ENCODE measurements around the gene GNS.
"Not testable (repeated sequence)": the region's sequence is repeated elsewhere in the genome, so short reads cannot be mapped to it uniquely, and the experiment has no call there.

GNS gene

GRCh38 chr12:64694130-64695040 is 64.8 kb downstream of the GNS start:
- no peak for TF ChIP-seq CTCF (IDR thresholded peaks at IDR 0.05; ENCODE audit: low read depth, low read length, missing control alignments)
- H3K4me3 ChIP-seq (ENCODE audit: low read depth, low read length), result no peak overlapping the region
- no peak for DNase-seq (ENCODE audit: low read depth)

DNA sequence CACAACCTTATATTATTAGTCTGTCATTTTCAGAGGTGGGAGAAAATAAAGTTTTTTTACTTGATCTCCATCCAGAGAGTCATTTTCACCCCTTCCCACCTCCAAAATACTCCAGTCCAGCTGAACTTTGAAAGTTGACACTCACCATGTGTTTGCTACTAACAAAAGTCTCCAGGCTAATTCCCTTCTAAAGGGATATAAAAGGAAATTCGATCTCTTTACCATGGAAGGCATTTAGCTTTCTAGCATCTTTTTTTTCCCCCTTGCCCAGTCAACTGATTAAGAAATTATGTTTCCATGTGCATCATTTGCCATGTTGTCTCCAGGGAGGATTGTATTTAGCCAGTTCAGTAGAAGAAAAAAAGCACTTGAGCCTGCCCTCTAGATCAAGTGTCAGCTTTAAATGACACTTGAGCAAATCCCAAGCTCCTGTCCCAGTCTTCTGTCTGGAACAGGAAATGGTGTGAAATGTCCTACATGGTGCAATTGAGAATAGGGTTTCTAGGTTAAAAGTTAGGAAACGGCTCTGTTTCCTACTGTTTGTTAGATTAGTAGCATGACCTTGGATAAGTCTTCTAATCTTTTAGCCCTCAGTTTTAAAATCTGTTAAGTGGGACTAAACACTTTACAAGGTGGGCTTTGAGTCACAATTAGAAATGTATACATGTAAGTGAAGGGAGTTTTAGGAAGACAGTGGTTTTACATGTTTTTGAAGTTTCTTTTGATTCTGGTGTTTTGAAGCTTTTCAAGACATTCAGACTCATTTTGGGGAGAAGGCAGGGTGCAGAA is 67.2 kb downstream of the GNS start:
- DNase-seq (ENCODE audit: low read depth), result no peak
- TF ChIP-seq CTCF (IDR thresholded peaks at IDR 0.05; ENCODE audit: low read depth, low read length, missing control alignments), result no peak
- no peak overlapping the region for H3K4me3 ChIP-seq (ENCODE audit: low read depth, low read length)

GRCh38 chr12:64691227-64691794 is 67.9 kb downstream of the GNS start:
- TF ChIP-seq CTCF (IDR thresholded peaks at IDR 0.05; ENCODE audit: low read depth, low read length, missing control alignments), result no peak
- H3K4me3 ChIP-seq (ENCODE audit: low read depth, low read length), result no peak overlapping the region
- DNase-seq (ENCODE audit: low read depth), result no peak

DNA sequence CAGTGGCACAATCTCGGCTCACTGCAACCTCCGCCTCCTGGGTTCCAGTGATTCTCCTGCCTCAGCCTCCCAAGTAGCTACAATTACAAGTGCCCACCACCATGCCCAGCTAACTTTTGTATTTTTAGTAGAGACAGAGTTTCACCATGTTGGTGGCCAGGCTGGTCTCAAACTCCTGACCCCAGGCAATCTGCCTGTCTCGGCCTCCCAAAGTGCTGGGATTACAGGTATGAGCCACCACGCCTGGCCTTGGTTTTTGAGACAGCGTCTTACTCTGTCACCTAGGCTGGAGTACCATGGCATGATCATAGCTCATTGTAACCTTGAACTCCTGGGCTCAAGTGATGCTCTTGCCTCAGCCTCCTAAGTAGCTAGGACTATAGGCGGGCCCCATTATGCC is 69.0 kb downstream of the GNS start:
- not testable (repeated sequence) for DNase-seq (ENCODE audit: low read depth); H3K4me3 ChIP-seq (ENCODE audit: low read depth, low read length)

- no peak for TF ChIP-seq CTCF (IDR thresholded peaks at IDR 0.05; ENCODE audit: low read depth, low read length, missing control alignments)
- no peak overlapping the region for H3K4me3 ChIP-seq (ENCODE audit: low read depth, low read length)
- DNase-seq (ENCODE audit: low read depth), result no peak
Measured at GRCh38 chr12:64688715-64689114, 70.5 kb downstream of the GNS start.

DNA sequence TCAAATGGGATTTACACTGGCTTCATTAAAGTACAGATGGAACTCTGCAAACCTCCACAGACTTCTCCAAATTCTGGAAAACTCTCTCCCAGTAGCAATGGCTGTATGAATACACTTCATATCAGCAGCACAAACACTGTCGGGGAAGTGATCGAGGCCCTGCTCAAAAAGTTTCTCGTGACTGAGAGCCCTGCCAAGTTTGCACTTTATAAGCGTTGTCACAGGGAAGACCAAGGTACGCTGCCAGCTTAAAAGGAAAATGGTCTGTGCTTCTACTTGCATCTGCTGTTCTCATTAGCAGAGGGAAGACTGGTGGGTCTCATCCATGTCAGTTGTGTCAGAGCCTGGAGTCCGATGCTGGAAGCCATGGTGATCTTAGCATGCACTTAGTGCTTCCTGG is 71.0 kb downstream of the GNS start:
- no peak for DNase-seq (ENCODE audit: low read depth)
- no peak for TF ChIP-seq CTCF (IDR thresholded peaks at IDR 0.05; ENCODE audit: low read depth, low read length, missing control alignments)
- no peak overlapping the region for H3K4me3 ChIP-seq (ENCODE audit: low read depth, low read length)

DNA sequence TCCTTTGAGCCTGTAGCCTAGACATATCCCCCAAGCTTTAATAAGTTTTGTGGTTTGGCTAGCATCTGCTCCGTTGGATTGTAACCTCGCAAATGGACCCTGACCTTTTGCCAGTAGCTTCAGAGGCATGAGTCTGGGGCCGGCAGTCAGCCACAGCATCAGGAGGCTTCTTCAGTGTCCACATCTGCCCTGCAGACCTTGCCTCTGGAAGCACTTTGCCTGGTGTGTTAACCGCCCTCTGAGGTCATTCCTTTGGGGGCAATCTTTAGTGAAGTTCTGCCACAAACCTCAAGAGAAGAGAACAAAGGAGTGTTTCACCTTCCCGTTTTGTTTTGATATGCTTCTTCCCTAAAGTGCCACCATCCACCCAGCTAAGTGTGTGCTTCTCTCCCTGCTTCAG is 71.4 kb downstream of the GNS start:
- no peak for DNase-seq (ENCODE audit: low read depth)
- no peak overlapping the region for H3K4me3 ChIP-seq (ENCODE audit: low read depth, low read length)
- TF ChIP-seq CTCF (IDR thresholded peaks at IDR 0.05; ENCODE audit: low read depth, low read length, missing control alignments), result no peak
